SJCRH30 (cell line): ENCODE data around the gene FNDC11. TPM values are rescaled to one million over a fixed set of nuclear protein-coding genes. Genes with fewer than 3 reads are reported as not detected.
"Not testable (repeated sequence)": the region's sequence is repeated elsewhere in the genome, so short reads cannot be mapped to it uniquely, and the experiment has no call there.

Experiments used
- DNase-seq, 2 experiments: peaks; one replicate each; pipeline ENCODE4 v3.0.0-alpha.2; 2015 to 2020
- H3K27ac ChIP-seq: fragments of 250-450 bp; sonication (Bioruptor Pico); 2 replicates; pipeline ENCODE4 v1.5.1; 2020; ENCODE audit warnings: mild to moderate bottlenecking, moderate library complexity
- H3K27me3 ChIP-seq: fragments of 250-450 bp; sonication (Bioruptor Pico); 2 replicates; pipeline ENCODE4 v1.5.1; 2020; ENCODE audit warnings: mild to moderate bottlenecking, moderate library complexity
- H3K36me3 ChIP-seq: fragments of 250-450 bp; sonication (Bioruptor Pico); 2 replicates; pipeline ENCODE4 v1.5.1; 2020; ENCODE audit warnings: mild to moderate bottlenecking, moderate library complexity
- H3K4me1 ChIP-seq: fragments of 250-450 bp; sonication (Bioruptor Pico); 2 replicates; pipeline ENCODE4 v1.5.1; 2020; ENCODE audit warnings: mild to moderate bottlenecking, moderate library complexity
- H3K4me3 ChIP-seq: fragments of 250-450 bp; sonication (Bioruptor Pico); 2 replicates; pipeline ENCODE4 v1.5.1; 2020; ENCODE audit warnings: mild to moderate bottlenecking, moderate library complexity
- H3K9me3 ChIP-seq: fragments of 250-450 bp; sonication (Bioruptor Pico); replicated peaks from 2 replicates; pipeline ENCODE4 v1.5.1; 2020; ENCODE audit warnings: mild to moderate bottlenecking, moderate library complexity
- total RNA-seq: library from RNA; depleted of rRNA; stranded (reverse); fragments of >200 nt; shearing (Covaris generic); gene quantifications from 2 replicates; pipeline ENCODE4 v1.2.3, GENCODE V29; 2014; rRNA removed

FNDC11 gene, protein sequence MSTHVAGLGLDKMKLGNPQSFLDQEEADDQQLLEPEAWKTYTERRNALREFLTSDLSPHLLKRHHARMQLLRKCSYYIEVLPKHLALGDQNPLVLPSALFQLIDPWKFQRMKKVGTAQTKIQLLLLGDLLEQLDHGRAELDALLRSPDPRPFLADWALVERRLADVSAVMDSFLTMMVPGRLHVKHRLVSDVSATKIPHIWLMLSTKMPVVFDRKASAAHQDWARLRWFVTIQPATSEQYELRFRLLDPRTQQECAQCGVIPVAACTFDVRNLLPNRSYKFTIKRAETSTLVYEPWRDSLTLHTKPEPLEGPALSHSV
- 0.02 and 0.20 TPM in 2 replicates for total RNA-seq

DNA sequence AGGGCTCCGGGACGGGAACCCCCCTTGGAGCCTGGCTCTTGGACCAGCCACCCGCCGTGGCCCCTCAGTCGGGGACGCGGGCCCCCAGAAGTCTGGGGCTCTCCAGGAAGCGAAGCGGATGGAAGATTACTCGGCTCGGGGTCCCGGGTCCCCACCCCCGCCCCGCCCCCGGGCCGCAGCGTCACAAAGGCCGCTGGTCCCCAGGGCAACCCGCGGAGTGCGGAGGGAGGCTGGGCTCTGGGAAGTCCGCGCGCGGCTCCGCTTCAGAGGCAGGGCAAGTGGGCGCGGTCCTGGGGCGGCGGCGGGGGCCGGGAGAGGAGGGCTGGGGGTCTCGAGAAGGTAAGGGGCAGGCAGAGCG, at the start of gene FNDC11:
FNDC11 (plus strand) TSS at position 227 of the 358 bp plus-strand sequence. CDS start 1,505 bp downstream, outside the sequence.
- peaks cover 20% of the 10 kb centered on the region for H3K27me3 ChIP-seq
- no peak within 1 kb of the TSS for H3K4me3 ChIP-seq
- H3K9me3 ChIP-seq = no peaks in the 10 kb centered on the region
- H3K4me1 ChIP-seq = peaks cover 8% of the 10 kb centered on the region; the same call in 1 of the 2 replicates
- no peak for DNase-seq
- no peaks in the 10 kb centered on the region for H3K36me3 ChIP-seq
- no peak within 1 kb of the TSS for H3K27ac ChIP-seq

DNA sequence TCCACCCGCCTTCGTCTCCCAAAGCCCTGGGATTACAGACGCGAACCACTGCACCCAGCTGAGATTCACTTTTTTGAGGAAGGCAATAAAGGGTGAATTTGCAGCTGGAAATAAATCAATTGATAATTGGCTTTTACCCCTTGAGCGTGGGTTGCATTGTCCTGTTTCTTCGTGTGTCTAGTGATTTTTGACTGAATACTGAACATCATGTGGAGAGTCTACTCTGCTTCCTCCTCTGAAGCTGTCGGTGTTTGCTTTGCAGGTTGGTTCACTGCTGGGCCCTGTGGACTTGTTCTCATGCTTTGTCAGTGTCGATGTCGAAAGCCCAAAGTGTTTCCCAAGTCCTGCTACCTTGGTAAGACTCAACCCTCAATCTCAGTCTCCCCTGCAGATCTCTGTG, 49.3 kb upstream of the FNDC11 start:
- Histone ChIP-seq H3K4me3 (no peak overlapping the region), H3K27me3 (peaks cover 17% of the 10 kb centered on the region), H3K4me1 (peaks cover 19% of the 10 kb centered on the region), H3K9me3 (peaks cover 4% of the 10 kb centered on the region), H3K36me3 (no peaks in the 10 kb centered on the region), H3K27ac (no peak overlapping the region)
- no peak for DNase-seq

DNA sequence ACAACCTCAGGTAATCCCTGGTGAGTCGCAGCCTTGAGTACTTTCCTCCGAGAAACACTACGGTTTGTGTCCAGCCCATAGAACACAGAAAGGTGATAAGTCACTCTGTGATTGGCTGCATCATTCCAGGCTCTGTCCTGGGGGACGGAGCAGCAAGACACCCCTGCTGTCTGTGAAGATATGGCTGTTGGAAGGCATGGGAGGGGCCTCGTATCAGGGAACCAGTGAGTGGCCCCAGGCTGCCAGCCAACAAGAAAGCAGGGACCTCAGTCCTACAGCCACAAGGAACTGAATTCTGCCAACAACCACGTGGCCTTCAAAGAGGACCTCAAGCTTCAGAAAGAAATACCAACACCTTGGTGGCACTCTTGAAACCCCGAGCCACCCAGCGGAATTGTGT, 48.7 kb upstream of the FNDC11 start:
- H3K4me3 ChIP-seq = no peak overlapping the region
- DNase-seq = no peak
- H3K27me3 ChIP-seq = peaks cover 22% of the 10 kb centered on the region
- H3K9me3 ChIP-seq = peaks cover 7% of the 10 kb centered on the region
- peaks cover 19% of the 10 kb centered on the region for H3K4me1 ChIP-seq
- no peak overlapping the region for H3K27ac ChIP-seq
- no peaks in the 10 kb centered on the region for H3K36me3 ChIP-seq

DNA sequence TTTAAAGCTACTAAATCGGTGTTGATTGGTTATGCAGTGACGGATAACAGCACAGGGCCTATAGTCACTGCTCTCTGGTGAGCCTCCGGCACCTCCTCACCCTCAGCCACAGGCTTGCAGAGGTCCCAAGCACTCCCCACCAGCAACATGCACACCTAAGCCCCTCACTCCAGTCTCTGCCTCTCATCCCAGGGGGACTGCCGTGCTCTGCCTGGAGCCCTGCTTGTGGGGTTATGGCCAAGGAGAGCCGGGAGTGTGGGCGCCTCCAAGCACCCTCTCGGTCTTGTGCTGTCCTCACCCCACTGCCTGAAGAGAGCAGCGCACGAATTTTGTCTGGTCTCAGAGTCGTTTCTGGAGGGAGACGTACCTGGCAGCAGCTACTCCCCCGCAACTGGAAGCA, 48.2 kb upstream of the FNDC11 start:
- H3K27me3 ChIP-seq = peaks cover 26% of the 10 kb centered on the region
- peak in 1 of 2 experiments; percentile 4 for DNase-seq
- H3K9me3 ChIP-seq = peaks cover 10% of the 10 kb centered on the region
- no peaks in the 10 kb centered on the region for H3K36me3 ChIP-seq
- peaks cover 18% of the 10 kb centered on the region for H3K4me1 ChIP-seq
- H3K27ac ChIP-seq = no peak overlapping the region
- no peak overlapping the region for H3K4me3 ChIP-seq

DNA sequence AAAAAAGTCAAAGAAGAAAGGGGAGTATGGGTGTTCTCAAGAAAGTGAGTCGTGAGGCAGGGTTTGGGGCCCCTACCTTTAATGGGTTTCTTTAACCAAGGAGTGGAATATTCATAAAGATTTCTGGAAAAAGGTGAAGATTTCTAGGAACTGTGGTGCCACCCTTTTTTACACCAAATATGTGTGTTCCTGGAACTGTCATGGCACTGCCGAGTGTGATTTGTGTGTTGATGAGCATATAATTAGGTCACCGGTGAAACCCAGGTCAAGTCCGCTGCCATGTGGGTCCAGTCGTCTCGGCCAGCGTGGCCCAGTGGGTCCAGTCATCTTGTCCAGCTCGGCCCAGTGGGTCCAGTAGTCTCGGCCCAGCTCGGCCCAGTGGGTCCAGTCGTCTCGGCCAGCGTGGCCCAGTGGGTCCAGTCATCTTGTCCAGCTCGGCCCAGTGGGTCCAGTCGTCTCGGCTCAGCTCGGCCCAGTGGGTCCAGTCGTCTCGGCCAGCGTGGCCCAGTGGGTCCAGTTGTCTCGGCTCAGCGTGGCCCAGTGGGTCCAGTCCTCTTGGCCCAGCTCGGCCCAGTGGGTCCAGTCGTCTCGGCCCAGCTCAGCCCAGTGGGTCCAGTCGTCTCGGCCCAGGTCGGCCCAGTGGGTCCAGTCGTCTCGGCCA, 46.7 kb upstream of the FNDC11 start:
- Histone ChIP-seq H3K4me3 (no peak overlapping the region), H3K4me1 (peaks cover 5% of the 10 kb centered on the region), H3K9me3 (peaks cover 10% of the 10 kb centered on the region), H3K27me3 (peaks cover 33% of the 10 kb centered on the region), H3K36me3 (no peaks in the 10 kb centered on the region), H3K27ac (no peak overlapping the region)
- peak in 1 of 2 experiments; percentile 2 for DNase-seq

DNA sequence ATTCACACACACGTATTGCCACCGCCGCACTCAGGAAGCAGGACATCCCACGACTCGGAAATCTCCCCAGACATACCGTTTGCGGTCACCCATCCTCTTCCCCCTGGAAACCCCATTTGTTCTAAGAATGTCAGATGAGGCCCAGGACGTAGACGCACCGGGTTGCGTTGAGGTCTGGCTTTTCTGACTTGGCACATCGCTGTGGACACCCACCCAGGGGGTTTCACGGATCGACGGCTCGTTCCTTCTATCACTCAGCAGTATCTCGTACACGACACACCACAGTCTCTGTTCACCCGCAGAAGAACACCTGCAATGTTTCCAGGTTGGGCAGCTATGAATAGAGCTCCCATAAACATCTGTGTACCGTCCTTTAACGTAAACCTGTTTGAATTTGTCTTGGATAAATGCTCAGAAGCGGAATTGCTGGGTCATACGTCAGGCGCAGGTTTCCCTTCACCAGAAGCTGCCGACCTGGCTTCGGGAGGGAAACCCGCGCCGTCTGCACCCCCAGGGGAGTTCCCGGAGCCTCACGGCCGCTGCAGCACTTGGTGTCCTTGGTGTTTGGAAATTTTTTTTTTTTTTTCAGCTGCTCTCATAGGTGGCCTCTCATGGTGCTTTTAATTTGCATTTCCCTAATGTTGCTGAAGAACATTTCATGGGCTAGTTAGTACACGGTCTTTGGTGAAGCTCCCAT, 45.7 kb upstream of the FNDC11 start:
- Histone ChIP-seq H3K9me3 (peaks cover 14% of the 10 kb centered on the region), H3K4me3 (no peak overlapping the region), H3K27me3 (peaks cover 29% of the 10 kb centered on the region), H3K27ac (no peak overlapping the region), H3K36me3 (no peaks in the 10 kb centered on the region), H3K4me1 (no peaks in the 10 kb centered on the region)
- DNase-seq = peak in 1 of 2 experiments; percentile 6

DNA sequence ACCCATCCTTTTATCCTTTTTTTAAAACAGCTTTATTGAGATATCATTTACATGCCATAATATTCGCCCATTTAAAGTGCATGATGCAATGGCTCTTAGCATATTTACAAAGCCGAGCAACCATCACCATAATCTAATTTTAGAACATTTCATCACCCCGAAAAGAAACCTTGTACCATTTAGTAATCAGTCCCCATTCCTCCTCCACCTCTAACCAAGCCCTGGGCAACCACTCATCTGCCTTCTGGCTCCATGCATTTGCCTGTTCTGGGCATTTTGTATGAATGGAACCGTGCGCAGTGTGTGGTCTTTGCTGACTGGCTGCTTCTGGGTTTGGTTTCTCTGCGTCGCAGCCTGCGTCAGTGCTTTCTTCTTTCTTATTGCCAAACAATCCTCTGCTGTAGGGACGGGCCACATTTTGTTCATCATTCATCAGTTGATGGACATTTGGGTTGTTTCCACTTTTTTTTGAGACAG, 44.8 kb upstream of the FNDC11 start:
- DNase-seq = no peak
- no peak overlapping the region for H3K27ac ChIP-seq
- H3K4me1 ChIP-seq = no peaks in the 10 kb centered on the region
- no peaks in the 10 kb centered on the region for H3K36me3 ChIP-seq
- peaks cover 29% of the 10 kb centered on the region for H3K27me3 ChIP-seq
- H3K9me3 ChIP-seq = peaks cover 15% of the 10 kb centered on the region
- no peak overlapping the region for H3K4me3 ChIP-seq

DNA sequence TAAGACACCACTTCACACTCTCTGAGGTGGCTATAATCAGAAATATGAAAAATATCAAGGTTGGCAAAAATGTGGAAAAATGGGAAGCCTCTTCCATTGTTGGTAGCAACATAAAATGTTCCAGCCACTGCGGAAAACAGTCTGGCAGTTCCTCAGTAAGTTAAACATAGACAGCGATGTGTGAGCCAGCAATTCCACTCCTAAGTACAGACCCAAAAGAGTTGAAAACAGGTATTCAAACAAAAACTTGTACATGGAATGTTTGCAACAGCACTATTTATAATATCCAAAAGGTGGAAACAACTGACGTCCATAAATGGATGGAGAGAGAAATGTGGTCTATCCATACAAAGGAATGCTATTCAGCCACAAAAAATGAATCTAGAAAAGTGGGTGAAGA, 40.8 kb upstream of the FNDC11 start:
- peaks cover 15% of the 10 kb centered on the region for H3K9me3 ChIP-seq
- no peak for DNase-seq
- H3K4me3 ChIP-seq = no peak overlapping the region
- peaks cover 29% of the 10 kb centered on the region for H3K27me3 ChIP-seq
- no peaks in the 10 kb centered on the region for H3K4me1 ChIP-seq
- H3K36me3 ChIP-seq = no peaks in the 10 kb centered on the region
- no peak overlapping the region for H3K27ac ChIP-seq

DNA sequence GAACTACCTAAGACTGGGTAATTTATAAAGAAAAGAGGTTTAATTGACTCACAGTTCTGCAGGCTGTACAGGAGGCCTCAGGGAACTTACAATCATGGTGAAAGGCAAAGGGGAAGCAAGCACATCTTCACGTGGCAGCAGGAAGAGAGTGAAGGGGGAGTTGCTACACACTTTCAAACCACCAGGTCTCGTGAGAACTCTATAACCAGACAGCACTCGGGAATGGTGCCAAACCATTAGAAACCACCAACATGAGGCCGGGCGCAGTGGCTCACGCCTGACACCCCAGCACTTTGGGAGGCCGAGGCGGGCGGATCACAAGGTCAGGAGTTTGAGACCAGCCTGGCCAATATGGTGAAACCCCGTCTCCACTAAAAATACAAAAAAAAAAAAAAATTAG, 39.4 kb upstream of the FNDC11 start:
- peak; percentile 24 to 48 for DNase-seq

DNA sequence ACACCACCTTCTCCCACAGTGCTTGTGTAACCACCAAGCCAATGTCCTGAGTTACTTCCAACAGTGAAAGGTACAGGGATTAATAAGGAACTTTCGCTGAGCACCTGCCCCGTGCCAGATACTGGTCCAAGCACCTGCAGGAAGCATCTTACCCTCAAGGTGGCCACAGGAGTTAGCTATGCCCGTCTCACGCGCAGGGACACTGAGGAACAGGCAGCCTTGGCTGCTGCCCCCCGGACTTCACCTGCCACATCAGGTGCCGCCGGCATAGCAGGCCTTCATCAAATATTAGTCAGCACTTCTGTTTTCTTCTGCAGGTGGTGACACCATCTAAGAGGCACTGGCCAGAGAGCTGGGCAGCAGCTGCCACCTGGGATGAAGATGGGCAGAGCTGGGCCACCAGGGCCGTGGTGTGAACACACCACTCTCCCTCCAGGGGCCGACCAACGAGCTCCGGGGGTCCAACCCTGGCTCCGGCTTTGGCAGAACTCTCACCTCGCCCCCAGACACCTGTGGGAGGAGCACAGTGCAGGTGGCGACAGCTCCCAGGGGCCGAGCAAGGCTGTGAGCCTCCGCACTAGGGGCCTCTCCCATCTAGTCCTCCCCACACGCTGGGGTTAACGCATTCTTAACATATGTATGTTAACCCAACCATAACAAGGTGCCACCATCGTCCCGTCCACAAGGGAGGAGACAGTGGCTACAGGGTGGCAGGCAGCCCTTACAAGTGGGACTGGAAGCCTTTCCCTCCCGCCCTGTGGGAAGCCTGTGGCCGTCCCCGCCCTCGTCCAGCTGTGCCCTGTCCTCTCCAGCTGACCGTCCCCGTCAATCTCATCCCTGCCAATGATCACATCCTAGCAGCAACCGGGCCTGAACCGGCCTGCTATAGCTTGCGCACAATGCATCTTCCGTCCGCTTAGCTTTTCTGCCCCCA, 36.3 kb upstream of the FNDC11 start:
- Histone ChIP-seq H3K36me3 (peaks cover 13% of the 10 kb centered on the region), H3K9me3 (peaks cover 5% of the 10 kb centered on the region; the same call in 1 of the 2 replicates), H3K4me3 (no peak overlapping the region), H3K4me1 (peaks cover 2% of the 10 kb centered on the region; the same call in 1 of the 2 replicates), H3K27me3 (0 out of 2 replicates have a peak, but pooled peaks cover 3% of the 10 kb centered on the region), H3K27ac (no peak overlapping the region)
- DNase-seq = peak in 1 of 2 experiments; percentile 24

More for the DNA sequence above, 39.4 kb upstream of the FNDC11 start:
- H3K4me3 ChIP-seq, H3K36me3 ChIP-seq, H3K4me1 ChIP-seq, H3K27ac ChIP-seq: not testable (repeated sequence)
- H3K9me3 ChIP-seq = peaks cover 12% of the 10 kb centered on the region
- H3K27me3 ChIP-seq = peaks cover 22% of the 10 kb centered on the region

DNA sequence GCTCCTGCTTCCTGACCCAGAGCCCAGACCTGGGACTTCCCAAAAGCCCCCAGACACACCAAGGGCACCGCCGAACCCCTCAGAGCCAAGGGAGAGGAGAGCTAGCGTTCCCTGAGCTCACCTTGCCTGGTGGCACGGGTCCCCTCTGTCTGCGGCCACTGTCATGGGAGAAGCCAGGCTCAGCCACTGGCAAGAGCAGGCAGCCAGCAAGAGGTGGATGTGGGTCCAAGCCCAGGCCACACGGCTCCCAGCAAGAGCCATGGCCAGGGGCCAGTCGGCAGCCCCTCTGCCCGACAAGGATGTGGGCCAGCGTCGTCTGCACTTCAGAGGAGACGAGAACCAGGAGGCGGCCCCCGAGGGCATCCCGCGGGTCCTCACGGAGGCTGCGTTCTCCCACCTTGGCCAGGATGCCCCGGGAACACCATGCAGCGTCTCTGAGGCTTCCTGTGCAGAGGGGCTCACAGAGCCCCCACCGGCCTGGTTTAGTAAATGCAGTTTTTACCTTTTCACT, 35.6 kb upstream of the FNDC11 start:
- DNase-seq = peak in 1 of 2 experiments; percentile 13
- Histone ChIP-seq H3K27ac (no peak overlapping the region), H3K4me1 (peaks cover 2% of the 10 kb centered on the region; the same call in 1 of the 2 replicates), H3K9me3 (no peaks in the 10 kb centered on the region; the same call in 1 of the 2 replicates), H3K27me3 (no peaks in the 10 kb centered on the region), H3K4me3 (no peak overlapping the region), H3K36me3 (peaks cover 19% of the 10 kb centered on the region)

DNA sequence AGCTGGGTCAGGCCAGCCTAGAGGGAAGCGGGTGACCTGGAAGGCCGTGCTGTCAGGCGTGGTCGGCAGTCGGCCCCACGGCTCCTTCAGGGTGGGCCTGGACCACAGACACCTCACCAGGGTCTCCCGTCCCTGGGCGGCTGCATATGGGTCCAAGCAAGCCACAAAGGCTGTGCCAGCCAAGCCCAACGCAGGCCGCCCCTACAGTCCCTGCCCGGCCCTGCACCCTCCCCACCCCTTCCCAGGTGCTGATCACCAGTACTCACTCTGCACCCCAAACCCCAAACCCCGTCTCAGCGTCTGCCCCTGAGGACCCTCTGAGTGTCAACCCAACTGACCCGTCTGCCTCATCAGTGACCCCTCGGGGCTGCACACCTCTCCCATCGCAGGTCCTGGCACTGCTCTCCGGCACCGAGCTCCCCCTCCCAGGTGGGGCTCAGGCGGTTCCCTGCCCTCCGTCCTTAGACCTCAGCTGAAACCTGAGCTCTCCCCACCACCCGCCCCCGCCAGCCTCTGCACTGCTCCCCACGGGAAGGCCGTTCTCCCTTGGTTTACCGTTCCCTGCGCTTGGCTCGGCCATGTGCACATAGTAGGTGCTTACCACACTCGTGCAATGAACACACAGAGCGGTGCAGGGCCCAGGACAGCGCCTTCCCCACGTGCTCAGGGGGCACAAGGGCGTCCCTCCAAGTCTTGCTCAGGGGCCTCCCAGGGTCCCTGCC, 34.9 kb upstream of the FNDC11 start:
- H3K27ac ChIP-seq = no peak overlapping the region
- DNase-seq = peak in 1 of 2 experiments; percentile 15
- peaks cover 23% of the 10 kb centered on the region for H3K36me3 ChIP-seq
- no peaks in the 10 kb centered on the region for H3K9me3 ChIP-seq
- H3K4me3 ChIP-seq = peak overlapping the region; percentile 81
- H3K27me3 ChIP-seq = no peaks in the 10 kb centered on the region
- peaks cover 2% of the 10 kb centered on the region; the same call in 1 of the 2 replicates for H3K4me1 ChIP-seq
